HCT116 (cell line): Measurements from ENCODE around the gene MAX. TPM values are rescaled to one million over a fixed set of nuclear protein-coding genes. Genes with fewer than 3 reads are reported as not detected.

Experiments used
- ATAC-seq: fragments of 200-7000 bp; cut with Tn5 transposase; 2 replicates; pipeline ENCODE4 v1.9.1; 2020; ENCODE audit warnings: mild to moderate bottlenecking, moderate library complexity
- BruUV-seq: library from RNA; stranded (reverse); fragments of 400-500 nt; replicated peaks from 2 replicates; lab custom pipeline; 2021; lab: Mats Ljungman, UMichigan
- CTCF ChIA-PET: fragments of 300-600 bp; sonication (Branson Sonifier 250); formaldehyde crosslinking; loops from one replicate; lab custom pipeline; 2021; ENCODE audit warnings: antibody characterized with exemption; lab: Charles Lee
- POLR2A ChIA-PET: fragments of 300-600, 350-600 bp; sonication (Branson Sonifier 250); formaldehyde crosslinking; loops from one replicate; lab custom pipeline; 2021; ENCODE audit warnings: antibody characterized with exemption; lab: Charles Lee
- RAD21 ChIA-PET, 2 experiments: fragments of 300-600 bp; sonication (Branson Sonifier 250); formaldehyde crosslinking; loops; one replicate each; lab custom pipeline; 2023; ENCODE audit warnings: low total read pairs in 2 of 2; ENCODE audit not compliant: uncharacterized antibody in 2 of 2, unreplicated experiment in 2 of 2, low non-redundant PET in 1 of 2; lab: Charles Lee
- DNase-seq: peaks from one replicate; pipeline ENCODE4 v3.0.0-alpha.2; 2010; ENCODE audit warnings: low read depth, low spot score
- H2AFZ ChIP-seq: fragments of 200-600 bp; shearing (Covaris generic), sonication (generic); 2 replicates; pipeline ENCODE4 v1.6.1; 2017; ENCODE audit warnings: low read depth, mixed run types, mixed read lengths, antibody characterized with exemption, low read length; ENCODE audit not compliant: poor library complexity, severe bottlenecking
- H3K27ac ChIP-seq: 2 replicates; pipeline ENCODE4 v1.5.1; 2012; ENCODE audit warnings: low read depth, low read length
- H3K27me3 ChIP-seq: fragments of 200-600 bp; sonication (generic); 2 replicates; pipeline ENCODE4 v1.6.1; 2016; ENCODE audit warnings: mixed run types, low read length, mixed read lengths; ENCODE audit not compliant: insufficient read depth
- H3K36me3 ChIP-seq, 2 experiments: fragments of 200-500 bp in 1 of 2; fragments of 200-600 bp in 1 of 2; sonication (Bioruptor generic) in 1 of 2; sonication (generic) in 1 of 2; 2 replicates each; pipeline versions ENCODE4 v1.5.1 to v1.6.1; 2014 to 2016; ENCODE audit warnings: low read length in 2 of 2, inconsistent platforms in 1 of 2, mixed read lengths in 1 of 2, mixed run types in 1 of 2; ENCODE audit not compliant: insufficient read depth in 2 of 2, control insufficient read depth in 1 of 2
- H3K4me1 ChIP-seq, 2 experiments: fragments of 200-600 bp in 1 of 2; sonication (generic) in 1 of 2; 2 replicates each; pipeline versions ENCODE4 v1.5.1 to v1.6.1; 2012 to 2017; ENCODE audit warnings: low read length in 2 of 2, inconsistent platforms in 1 of 2, mild to moderate bottlenecking in 1 of 2, mixed read lengths in 1 of 2, mixed run types in 1 of 2, moderate library complexity in 1 of 2; ENCODE audit not compliant: insufficient read depth in 2 of 2, control insufficient read depth in 1 of 2
- H3K4me2 ChIP-seq: fragments of 200-600 bp; sonication (generic); 2 replicates; pipeline ENCODE4 v1.6.1; 2017; ENCODE audit warnings: mixed run types, low read length, mixed read lengths
- H3K4me3 ChIP-seq, 2 experiments: fragments of 200-600 bp in 1 of 2; sonication (generic) in 1 of 2; replicated peaks in 1 of 2; 2 replicates each; pipeline ENCODE4 v1.5.1; 2011 to 2016; ENCODE audit warnings: low read length in 2 of 2, control low read depth in 1 of 2, low read depth in 1 of 2, mild to moderate bottlenecking in 1 of 2, mixed read lengths in 1 of 2, mixed run types in 1 of 2
- H3K79me2 ChIP-seq: fragments of 200-600 bp; sonication (generic); 2 replicates; pipeline ENCODE4 v1.6.1; 2017; ENCODE audit warnings: mild to moderate bottlenecking, mixed run types, low read length, moderate library complexity, mixed read lengths; ENCODE audit not compliant: insufficient read depth
- H3K9ac ChIP-seq: fragments of 200-600 bp; sonication (generic); 2 replicates; pipeline ENCODE4 v1.6.1; 2016; ENCODE audit warnings: low read length, mixed read lengths
- H3K9me2 ChIP-seq: fragments of 200-600 bp; sonication (generic), shearing (Covaris generic); 2 replicates; pipeline ENCODE4 v1.6.1; 2017; ENCODE audit warnings: mixed run types, mild to moderate bottlenecking, moderate library complexity; ENCODE audit not compliant: insufficient read depth
- H3K9me3 ChIP-seq, 2 experiments: fragments of 200-500 bp in 1 of 2; fragments of 200-600 bp in 1 of 2; sonication (Bioruptor generic) in 1 of 2; sonication (generic) in 1 of 2; 2 replicates each; pipeline ENCODE4 v1.6.1; 2014 to 2017; ENCODE audit warnings: low read length in 2 of 2, mixed read lengths in 2 of 2, inconsistent platforms in 1 of 2, low read depth in 1 of 2, mild to moderate bottlenecking in 1 of 2, mixed run types in 1 of 2, moderate library complexity in 1 of 2; ENCODE audit not compliant: control insufficient read depth in 1 of 2, insufficient read depth in 1 of 2
- H4K20me1 ChIP-seq: fragments of 200-600 bp; sonication (generic), shearing (Covaris generic); 2 replicates; pipeline ENCODE4 v1.6.1; 2017; ENCODE audit warnings: mixed run types, mild to moderate bottlenecking, moderate library complexity; ENCODE audit not compliant: insufficient read depth
- CEBPB ChIP-seq: IDR thresholded peaks from 2 replicates; pipeline ENCODE4 v1.6.1; 2012; ENCODE audit warnings: low read depth
- EGR1 ChIP-seq: IDR thresholded peaks from 2 replicates; pipeline ENCODE4 v1.6.1; 2012; ENCODE audit warnings: low read depth
- EZH2 ChIP-seq: fragments of 200-600 bp; sonication (generic); IDR thresholded peaks from 2 replicates; pipeline ENCODE4 v1.6.1; 2017; ENCODE audit warnings: antibody characterized with exemption, mixed run types
- EZH2phosphoT487 ChIP-seq: fragments of 200-600 bp; IDR thresholded peaks from 2 replicates; pipeline ENCODE4 v1.6.1; 2018; ENCODE audit warnings: antibody characterized with exemption, borderline replicate concordance
- FOSL1 ChIP-seq: IDR thresholded peaks from 2 replicates; pipeline ENCODE4 v1.6.1; 2012; ENCODE audit warnings: low read depth
- POLR2A ChIP-seq: IDR thresholded peaks from 2 replicates; pipeline ENCODE4 v1.7.0; 2011; ENCODE audit warnings: borderline replicate concordance; ENCODE audit not compliant: insufficient read depth, insufficient read length; ENCODE audit errors: extremely low read depth
- POLR2AphosphoS5 ChIP-seq: IDR thresholded peaks from 2 replicates; pipeline ENCODE4 v1.6.1; 2011; ENCODE audit warnings: mild to moderate bottlenecking, low read depth, low read length, moderate library complexity
- RAD21 ChIP-seq: IDR thresholded peaks from 2 replicates; pipeline ENCODE4 v1.6.1; 2012; ENCODE audit warnings: low read depth, mild to moderate bottlenecking
- SP1 ChIP-seq: IDR thresholded peaks from 2 replicates; pipeline ENCODE4 v1.6.1; 2012; ENCODE audit warnings: low read depth
- SRF ChIP-seq: IDR thresholded peaks from 2 replicates; pipeline ENCODE4 v1.6.1; 2012; ENCODE audit warnings: low read depth
- TCF7L2 ChIP-seq: IDR thresholded peaks from 2 replicates; pipeline ENCODE4 v1.7.0; 2011; ENCODE audit warnings: borderline replicate concordance, inconsistent platforms; ENCODE audit not compliant: insufficient read depth, insufficient read length; ENCODE audit errors: extremely low read depth
- YY1 ChIP-seq: IDR thresholded peaks from 2 replicates; pipeline ENCODE4 v1.6.1; 2011; ENCODE audit warnings: low read length, low read depth, moderate library complexity, mild to moderate bottlenecking; ENCODE audit not compliant: insufficient replicate concordance; ENCODE audit errors: extremely low read depth
- ZBTB33 ChIP-seq: IDR thresholded peaks from 2 replicates; pipeline ENCODE4 v1.6.1; 2011; ENCODE audit warnings: mild to moderate bottlenecking, low read length, moderate library complexity; ENCODE audit not compliant: insufficient replicate concordance; ENCODE audit errors: extremely low read depth
- ZFX ChIP-seq: fragments of 450-650 bp; IDR thresholded peaks from 2 replicates; pipeline ENCODE4 v1.6.1; 2017
- ZNF274 ChIP-seq: fragments of 200-500 bp; sonication (Bioruptor generic); IDR thresholded peaks from 2 replicates; pipeline ENCODE4 v1.6.1; 2014; ENCODE audit warnings: mild to moderate bottlenecking, low read depth, low read length, inconsistent platforms
- intact Hi-C: fragments of 100-400 bp; cut with micrococcal nuclease; formaldehyde crosslinking; loops from 2 replicates; pipeline ENCODE4 v1.10.0; 2022
- total RNA-seq: library from RNA; stranded (reverse); gene quantifications from one replicate; pipeline ENCODE4 v1.2.1, GENCODE V29; 2021; ENCODE audit not compliant: unreplicated experiment
- TF ChIP-seq, protein P1 (sequence below): IDR thresholded peaks from 2 replicates; pipeline ENCODE4 v1.6.1; 2012

MAX gene
- total RNA-seq, 1 experiment from 2014 or later: 72.6 TPM

GRCh38 chr14:65042296-65042695 is 60.0 kb downstream of the MAX start:
- no peak for ATAC-seq
- peaks cover 5 to 18% of the 10 kb centered on the region in 2 experiments; a peak in 3 of 4 replicates for H3K36me3 ChIP-seq
- POLR2A ChIA-PET: no interaction called here
- TF ChIP-seq POLR2AphosphoS5: no peak
- TF ChIP-seq RAD21: no peak
- no peak for TF ChIP-seq ZFX
- TF ChIP-seq ZNF274: no peak
- no peak for TF ChIP-seq EZH2phosphoT487
- TF ChIP-seq EZH2: no peak
- no peak for TF ChIP-seq CEBPB
- TF ChIP-seq POLR2A: no peak
- TF ChIP-seq FOSL1: no peak
- no peak for TF ChIP-seq YY1
- no peak for TF ChIP-seq EGR1
- TF ChIP-seq, protein P1, sequence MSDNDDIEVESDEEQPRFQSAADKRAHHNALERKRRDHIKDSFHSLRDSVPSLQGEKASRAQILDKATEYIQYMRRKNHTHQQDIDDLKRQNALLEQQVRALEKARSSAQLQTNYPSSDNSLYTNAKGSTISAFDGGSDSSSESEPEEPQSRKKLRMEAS: no peak
- no peak for TF ChIP-seq ZBTB33
- TF ChIP-seq SP1: no peak
- no peak for TF ChIP-seq TCF7L2
- TF ChIP-seq SRF: no peak
- no peak overlapping the region for H3K4me2 ChIP-seq
- H4K20me1 ChIP-seq: no peaks in the 10 kb centered on the region
- H3K79me2 ChIP-seq: no peaks in the 10 kb centered on the region
- intact Hi-C loops: no loop called here
- H3K4me1 ChIP-seq: peaks cover 6 to 12% of the 10 kb centered on the region in 2 experiments
- no peaks in the 10 kb centered on the region for H3K9me2 ChIP-seq
- no peaks in the 10 kb centered on the region for H3K9me3 ChIP-seq
- RAD21 ChIA-PET: no interaction called here
- CTCF ChIA-PET: no interaction called here
- no peak overlapping the region for H3K9ac ChIP-seq
- H2AFZ ChIP-seq: no peak overlapping the region
- no peak overlapping the region for H3K27ac ChIP-seq
- no peak for DNase-seq
- BruUV-seq: no TSS peak
- no peak overlapping the region for H3K4me3 ChIP-seq
- no peaks in the 10 kb centered on the region for H3K27me3 ChIP-seq
